Ascending aorta (tissue), 2 donors: Measurements from ENCODE around the gene IDI2. TPM values are rescaled to one million over a fixed set of nuclear protein-coding genes. Genes with fewer than 3 reads are reported as not detected.
A peak's percentile ranks its signal among the peaks of the same experiment; 100 is the strongest.

ENCODE experiments used
- DNase-seq, 2 donors: peaks; one replicate each; pipeline ENCODE4 v3.0.0-alpha.2; 2019; ENCODE audit warnings: low spot score in 2 of 2
- H3K27ac ChIP-seq, 2 donors: fragments of 200-600 bp; sonication (generic); one replicate each; pipeline ENCODE4 v1.5.1; 2016 to 2017; ENCODE audit warnings: mild to moderate bottlenecking in 1 of 2
- H3K27me3 ChIP-seq: fragments of 200-600 bp; sonication (generic); one replicate; pipeline ENCODE4 v1.5.1; 2017
- H3K36me3 ChIP-seq, 2 donors: fragments of 200-600 bp; sonication (generic); one replicate each; pipeline ENCODE4 v1.5.1; 2016
- H3K4me1 ChIP-seq, 2 donors: fragments of 200-600 bp; sonication (generic); one replicate each; pipeline ENCODE4 v1.5.1; 2016 to 2017; ENCODE audit warnings: mild to moderate bottlenecking in 1 of 2
- H3K4me3 ChIP-seq, 2 donors: fragments of 200-600 bp; sonication (generic); one replicate each; pipeline ENCODE4 v1.5.1; 2016 to 2017; ENCODE audit warnings: mild to moderate bottlenecking in 1 of 2
- H3K9me3 ChIP-seq, 2 donors: fragments of 200-600 bp; sonication (generic); one replicate each; pipeline ENCODE4 v1.5.1; 2016
- intact Hi-C: fragments of 100-400 bp; cut with DNase I; formaldehyde crosslinking; loops from one replicate; pipeline ENCODE4 v1.15.1; 2023
- total RNA-seq: library from RNA; depleted of rRNA; stranded (reverse); fragments of >200 nt; gene quantifications from one replicate; pipeline ENCODE4 v1.1.0, GENCODE V29; 2016
- TF ChIP-seq, protein P1 (sequence below), 3 experiments: fragments of 200-600 bp in 2 of 3; fragments of 450-650 bp in 1 of 3; sonication (generic) in 2 of 3; IDR thresholded peaks; one replicate each; pipeline ENCODE4 v1.5.1; 2016 to 2019; ENCODE audit warnings: antibody characterized with exemption in 3 of 3, mild to moderate bottlenecking in 1 of 3, moderate library complexity in 1 of 3

IDI2 gene
- total RNA-seq, 1 donor from 2014 or later = not detected

DNA sequence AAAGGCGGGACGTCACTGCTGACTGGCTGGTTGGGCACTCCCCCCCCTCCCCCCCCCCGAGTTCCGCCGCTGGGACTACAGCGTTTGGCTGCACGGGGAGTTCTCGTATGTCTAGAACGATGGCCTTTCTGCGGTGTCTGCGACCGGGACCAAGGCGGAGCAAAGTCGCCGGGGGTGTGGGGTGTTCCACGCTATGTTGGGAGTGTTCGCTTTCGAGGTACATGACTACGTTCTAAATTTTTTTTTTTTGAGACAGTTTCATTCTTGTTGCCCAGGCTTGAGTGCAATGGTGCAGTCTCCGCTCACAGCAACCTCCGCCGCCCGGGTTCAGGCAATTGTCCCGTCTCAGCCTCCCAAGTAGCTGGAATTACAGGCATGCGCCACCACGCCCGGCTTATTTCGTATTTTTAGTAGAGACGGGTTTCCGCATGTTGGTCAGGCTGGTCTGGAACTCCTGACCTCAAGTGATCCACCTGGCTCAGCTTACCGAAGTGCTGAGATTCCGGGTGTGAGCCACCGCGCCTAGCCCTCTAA, 23.8 kb upstream of the IDI2 start:
- intact Hi-C loops = loop anchor here (1.0 kb wide), 2 partner anchors 61 to 118 kb away; partner anchors contain the start of genes GTPBP4 and LARP4B
- H3K9me3 ChIP-seq = no peaks in the 10 kb centered on the region
- peak overlapping the region; percentile 98 to 100 for H3K27ac ChIP-seq
- peaks cover 3 to 10% of the 10 kb centered on the region in 2 donors for H3K36me3 ChIP-seq
- H3K27me3 ChIP-seq = no peaks in the 10 kb centered on the region
- no peak for DNase-seq
- peaks cover 0 to 19% of the 10 kb centered on the region in 2 donors for H3K4me1 ChIP-seq
- TF ChIP-seq, protein P1, sequence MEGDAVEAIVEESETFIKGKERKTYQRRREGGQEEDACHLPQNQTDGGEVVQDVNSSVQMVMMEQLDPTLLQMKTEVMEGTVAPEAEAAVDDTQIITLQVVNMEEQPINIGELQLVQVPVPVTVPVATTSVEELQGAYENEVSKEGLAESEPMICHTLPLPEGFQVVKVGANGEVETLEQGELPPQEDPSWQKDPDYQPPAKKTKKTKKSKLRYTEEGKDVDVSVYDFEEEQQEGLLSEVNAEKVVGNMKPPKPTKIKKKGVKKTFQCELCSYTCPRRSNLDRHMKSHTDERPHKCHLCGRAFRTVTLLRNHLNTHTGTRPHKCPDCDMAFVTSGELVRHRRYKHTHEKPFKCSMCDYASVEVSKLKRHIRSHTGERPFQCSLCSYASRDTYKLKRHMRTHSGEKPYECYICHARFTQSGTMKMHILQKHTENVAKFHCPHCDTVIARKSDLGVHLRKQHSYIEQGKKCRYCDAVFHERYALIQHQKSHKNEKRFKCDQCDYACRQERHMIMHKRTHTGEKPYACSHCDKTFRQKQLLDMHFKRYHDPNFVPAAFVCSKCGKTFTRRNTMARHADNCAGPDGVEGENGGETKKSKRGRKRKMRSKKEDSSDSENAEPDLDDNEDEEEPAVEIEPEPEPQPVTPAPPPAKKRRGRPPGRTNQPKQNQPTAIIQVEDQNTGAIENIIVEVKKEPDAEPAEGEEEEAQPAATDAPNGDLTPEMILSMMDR (IDR thresholded peaks at IDR 0.05) = no peak
- H3K4me3 ChIP-seq = peak overlapping the region; percentile 86 to 87

DNA sequence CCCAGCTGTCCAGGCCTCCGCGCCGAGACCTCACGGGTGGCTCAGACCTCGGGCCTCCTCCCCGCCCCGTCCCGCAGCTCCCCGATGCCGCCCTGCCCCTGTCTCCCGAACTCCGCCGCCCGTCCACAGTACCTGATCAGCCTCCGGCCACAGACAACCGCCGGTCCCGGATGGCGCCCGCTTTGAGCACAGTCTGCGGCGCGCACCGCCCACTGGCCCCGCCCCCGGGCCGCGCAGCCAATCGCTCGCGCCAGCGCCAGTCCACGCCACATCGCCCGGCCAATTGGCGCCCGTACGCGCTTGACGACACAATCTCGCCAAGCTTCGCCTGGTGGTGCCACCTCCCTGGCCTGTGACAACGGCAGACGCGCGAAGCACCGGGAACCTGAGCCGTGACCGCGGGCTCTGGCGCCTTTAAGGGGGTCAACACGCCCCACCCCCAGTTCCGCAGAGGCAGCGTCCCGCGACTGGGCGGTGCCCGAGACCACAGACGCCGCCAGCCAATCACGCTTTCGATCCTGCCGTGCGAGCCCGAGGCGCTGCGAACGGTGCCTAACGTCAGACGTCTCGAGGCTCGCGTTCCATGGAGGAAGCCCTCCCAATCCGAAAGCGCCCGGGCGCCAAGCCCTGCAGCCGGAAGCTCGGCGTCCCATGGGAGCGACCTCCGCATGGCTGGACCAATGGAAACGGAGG, 23.2 kb upstream of the IDI2 start, which contains the start of gene IDI1:
TSS of gene IDI1 (minus strand) at position 388 of the 693 bp plus-strand sequence. CDS start at position 272, 116 bp downstream.
- Histone ChIP-seq H3K27me3 (no peaks in the 10 kb centered on the region), H3K4me3 (peak within 1 kb of the TSS; percentile 86 to 87), H3K9me3 (no peaks in the 10 kb centered on the region), H3K4me1 (peaks cover 0 to 18% of the 10 kb centered on the region in 2 donors), H3K27ac (peak within 1 kb of the TSS; percentile 98 to 100), H3K36me3 (peaks cover 3 to 10% of the 10 kb centered on the region in 2 donors)
- TF ChIP-seq, protein P1 (IDR thresholded peaks at IDR 0.05) = no peak
- intact Hi-C loops = loop anchor here (1.0 kb wide), 3 partner anchors 7 to 118 kb away; partner anchors contain the start of genes GTPBP4, LARP4B and WDR37
- peak; percentile 91 to 99 for DNase-seq

DNA sequence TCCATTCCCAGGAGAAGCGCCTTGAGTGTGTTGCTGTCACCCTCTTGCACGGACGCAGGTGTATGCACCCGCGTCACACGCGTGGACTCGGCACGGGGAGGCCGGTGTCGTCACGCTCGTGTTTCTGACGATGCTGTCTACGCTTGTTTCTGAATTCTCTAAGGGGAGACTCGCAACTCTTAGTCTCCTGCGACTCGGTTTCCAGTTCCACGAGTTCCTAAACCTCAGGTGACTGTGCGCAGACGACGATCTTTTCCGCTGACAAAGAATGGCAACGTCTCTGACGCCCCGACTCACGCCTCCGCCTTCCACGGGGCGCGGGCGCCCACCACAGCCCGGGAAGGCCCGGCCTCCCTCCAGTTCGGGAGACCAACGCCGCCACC, 22.7 kb upstream of the IDI2 start:
- peak overlapping the region; percentile 86 to 87 for H3K4me3 ChIP-seq
- H3K9me3 ChIP-seq = no peaks in the 10 kb centered on the region
- intact Hi-C loops = loop anchor here (1.0 kb wide), 1 partner anchor 8 kb away; the partner anchor contains the start of gene WDR37
- TF ChIP-seq, protein P1 (IDR thresholded peaks at IDR 0.05) = no peak
- H3K4me1 ChIP-seq = peaks cover 0 to 18% of the 10 kb centered on the region in 2 donors
- no peaks in the 10 kb centered on the region for H3K27me3 ChIP-seq
- peaks cover 4 to 13% of the 10 kb centered on the region in 2 donors for H3K36me3 ChIP-seq
- peak in 1 of 2 donors; percentile 77 for DNase-seq
- peak overlapping the region; percentile 98 to 100 for H3K27ac ChIP-seq

DNA sequence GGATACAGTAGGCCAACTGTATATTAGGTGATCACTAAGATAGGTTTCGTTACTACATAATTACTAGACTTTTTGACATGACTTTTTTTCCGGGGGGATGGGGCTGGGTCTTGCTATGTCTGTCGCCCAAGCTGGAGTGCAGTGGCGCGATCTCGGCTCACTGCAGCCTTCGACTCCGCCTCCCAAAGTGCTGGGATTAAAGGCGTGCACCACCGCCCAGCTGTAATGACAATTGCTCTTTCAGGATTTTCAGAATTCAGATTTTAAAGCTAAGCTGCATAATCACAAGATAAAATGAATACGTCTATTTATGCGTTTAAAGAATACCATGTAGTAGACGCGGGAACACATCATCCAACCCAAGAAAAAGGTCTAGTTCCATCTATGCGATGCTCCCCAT, 22.3 kb upstream of the IDI2 start:
- peak overlapping the region; percentile 98 to 100 for H3K27ac ChIP-seq
- H3K4me3 ChIP-seq = peak overlapping the region; percentile 86 to 87
- intact Hi-C loops = loop anchor here (1.0 kb wide), 1 partner anchor 8 kb away; the partner anchor contains the start of gene WDR37
- TF ChIP-seq, protein P1 (IDR thresholded peaks at IDR 0.05) = no peak
- DNase-seq = peak in 1 of 2 donors; percentile 59
- peaks cover 5 to 15% of the 10 kb centered on the region in 2 donors for H3K36me3 ChIP-seq
- H3K4me1 ChIP-seq = peaks cover 0 to 18% of the 10 kb centered on the region in 2 donors
- H3K27me3 ChIP-seq = no peaks in the 10 kb centered on the region
- H3K9me3 ChIP-seq = no peaks in the 10 kb centered on the region

DNA sequence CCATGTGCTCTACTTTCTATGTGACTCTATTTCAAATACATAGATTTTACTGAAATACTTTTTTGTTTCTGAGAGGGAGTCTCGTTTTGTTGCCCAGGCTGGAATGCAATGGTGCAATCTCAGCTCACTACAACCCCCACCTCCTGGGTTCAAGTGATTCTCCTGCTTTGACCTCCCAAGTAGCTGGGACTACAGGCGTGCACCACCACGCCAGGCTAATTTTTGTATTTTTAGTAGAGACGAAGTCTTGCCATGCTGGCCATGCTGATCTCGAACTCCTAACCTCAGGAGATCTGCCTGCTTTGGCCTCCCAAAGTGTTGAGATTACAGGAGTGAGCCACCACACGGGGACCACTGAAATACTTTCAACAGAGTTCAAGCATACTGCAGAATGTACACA, 19.8 kb upstream of the IDI2 start:
- intact Hi-C loops = no loop called here
- no peak overlapping the region for H3K27ac ChIP-seq
- peaks cover 0 to 16% of the 10 kb centered on the region in 2 donors for H3K4me1 ChIP-seq
- H3K9me3 ChIP-seq = no peaks in the 10 kb centered on the region
- TF ChIP-seq, protein P1 (IDR thresholded peaks at IDR 0.05) = no peak
- H3K36me3 ChIP-seq = peaks cover 15 to 24% of the 10 kb centered on the region in 2 donors
- H3K27me3 ChIP-seq = no peaks in the 10 kb centered on the region
- DNase-seq = no peak
- no peak overlapping the region for H3K4me3 ChIP-seq
